Amygdala (tissue), 56 donors: ENCODE data around the gene SLC29A2.
"Not testable (repeated sequence)": the region's sequence is repeated elsewhere in the genome, so short reads cannot be mapped to it uniquely, and the experiment has no call there.

Experiments used
- DNase-seq, 56 donors: peaks; one replicate each; lab custom pipeline; 2025; lab: John Stamatoyannopoulos, UW

Gene SLC29A2

DNA sequence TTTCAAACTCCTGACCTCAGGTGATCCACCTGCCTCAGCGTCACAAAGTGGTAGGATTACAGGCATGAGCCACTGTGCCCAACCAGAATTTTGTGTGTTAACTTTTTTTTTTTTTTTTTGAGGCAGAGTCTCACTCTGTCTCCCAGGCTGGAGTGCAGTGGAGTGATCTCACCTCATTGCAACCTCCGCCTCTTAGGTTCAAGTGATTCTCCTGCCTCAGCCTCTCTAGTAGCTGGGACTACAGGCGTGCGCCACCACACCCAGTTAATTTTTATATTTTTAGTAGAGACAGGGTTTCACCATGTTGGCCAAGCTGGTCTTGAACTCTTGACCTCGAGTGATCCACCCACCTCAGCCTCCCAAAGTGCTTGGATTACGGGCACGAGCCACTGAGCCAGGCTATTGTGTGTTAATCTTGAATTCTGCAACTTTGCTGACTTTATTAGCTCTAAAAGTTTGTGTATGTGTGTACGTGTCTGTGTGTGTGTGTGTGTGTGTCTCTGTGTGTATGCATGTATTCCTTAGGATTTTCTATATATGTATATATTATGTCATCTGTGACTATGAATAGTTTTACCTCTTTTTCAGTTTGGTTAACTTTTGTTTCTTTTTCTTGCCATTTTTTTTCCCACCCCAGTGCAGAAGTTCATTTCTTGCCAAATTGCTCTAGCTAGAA, 20.9 kb downstream of the SLC29A2 start:
- DNase-seq, result not testable (repeated sequence)

DNA sequence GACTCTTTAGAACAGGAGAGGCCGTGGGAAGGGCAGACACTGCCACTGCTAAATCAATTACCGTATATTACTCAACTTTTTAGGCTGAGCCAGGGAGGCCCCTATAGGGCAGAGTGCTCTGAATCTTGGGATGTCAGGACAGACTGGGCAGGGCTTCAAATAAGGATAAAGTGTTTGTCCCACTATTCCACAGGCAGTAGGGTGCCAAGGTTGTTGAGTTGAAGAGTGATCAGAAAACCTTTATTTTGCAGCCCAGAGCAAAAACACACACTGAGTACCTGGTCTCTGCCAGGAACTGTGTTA, 22.5 kb downstream of the SLC29A2 start:
- DNase-seq, result no peak

DNA sequence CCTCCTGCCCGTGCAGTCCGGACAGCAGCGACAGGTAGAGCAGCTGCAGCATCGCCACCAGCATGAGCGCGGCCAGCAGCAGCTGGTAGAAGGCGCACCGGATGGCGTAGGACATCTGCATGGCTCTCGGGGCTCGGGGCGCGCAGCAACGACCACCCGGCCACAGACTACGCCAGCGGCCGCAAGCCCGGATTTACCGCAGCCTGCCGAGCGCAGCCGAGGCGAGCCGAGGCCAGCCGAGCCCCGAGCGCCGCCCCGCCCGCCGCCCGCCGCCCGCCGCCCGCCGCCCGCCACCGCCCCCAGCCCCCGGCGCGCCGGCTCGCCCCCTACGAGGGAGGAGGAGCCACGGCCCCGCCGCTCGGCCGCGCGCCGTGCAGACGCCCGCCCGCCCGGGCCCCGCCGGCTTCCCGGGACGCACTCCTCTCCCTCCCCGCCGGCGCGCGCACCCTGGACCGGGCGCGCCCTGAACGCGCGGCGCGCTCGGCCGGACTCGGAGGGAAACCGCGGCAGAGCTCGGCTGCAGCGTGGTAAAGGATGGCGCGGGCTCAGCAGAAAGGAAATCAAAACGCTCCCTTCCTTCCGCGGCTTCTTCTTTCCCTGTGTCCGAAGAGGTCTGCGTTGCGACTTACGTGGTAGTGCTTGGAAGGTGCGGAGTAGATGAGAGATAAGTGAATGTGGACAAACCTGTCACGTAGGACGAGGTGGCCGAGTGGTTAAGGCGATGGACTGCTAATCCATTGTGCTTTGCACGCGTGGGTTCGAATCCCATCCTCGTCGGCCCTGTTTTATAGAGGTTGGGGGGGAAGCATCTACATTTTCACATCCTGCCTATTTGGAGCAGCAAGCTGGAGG, 23.9 kb downstream of the SLC29A2 start, which contains the start of gene B4GAT1:
B4GAT1 (minus strand) TSS at position 205 of the 852 bp plus-strand sequence; CDS start at position 121, 84 bp downstream.
- peak in 53 of 56 donors; percentile 33 to 90 (median 74) for DNase-seq

DNA sequence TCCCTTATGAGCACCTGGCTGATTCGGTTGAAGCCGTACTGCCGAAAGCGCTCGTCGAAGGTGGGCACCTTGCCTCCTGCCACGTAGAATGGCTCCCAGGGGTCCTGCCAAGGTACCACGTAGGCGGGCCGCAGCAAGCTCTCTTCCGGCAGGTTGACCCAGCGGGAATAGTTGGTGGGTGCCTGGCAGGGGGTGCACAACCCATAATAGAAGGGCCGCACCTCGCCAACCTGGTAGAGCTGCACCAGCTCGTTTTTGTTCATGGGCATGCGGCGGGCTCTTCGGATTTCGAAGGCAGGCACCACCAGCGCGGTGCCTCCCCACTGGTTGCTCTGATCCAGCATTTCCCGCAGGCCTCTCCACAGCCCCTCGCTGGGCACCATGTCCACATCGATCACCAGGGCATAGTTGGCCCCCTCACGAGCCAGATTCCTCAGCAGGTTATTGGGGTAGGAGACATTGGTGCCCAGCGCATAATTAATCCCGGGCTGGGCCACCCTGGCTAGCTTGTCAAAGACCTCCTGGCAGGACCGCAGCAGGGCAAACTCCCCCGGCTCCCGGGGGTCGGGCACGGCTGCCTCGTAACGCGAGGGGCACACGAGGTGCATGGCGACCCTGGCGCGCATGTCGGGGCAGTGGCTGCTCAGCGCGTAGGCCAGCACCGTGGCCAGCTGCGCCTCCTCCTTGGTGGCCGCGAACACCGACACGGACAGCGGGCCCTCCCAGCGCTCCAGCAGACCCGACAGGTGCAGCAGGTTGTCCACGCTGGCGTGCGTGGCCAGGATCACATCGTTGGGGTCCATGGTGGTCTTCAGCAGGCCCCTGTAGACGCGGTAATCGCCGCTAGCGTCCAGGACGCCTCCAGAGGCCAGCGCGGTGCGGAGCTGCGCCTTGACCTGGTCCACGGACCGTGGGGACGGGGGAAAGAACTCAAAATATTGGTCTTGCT, 24.8 kb downstream of the SLC29A2 start:
- peak in 2 of 56 donors; percentile 35 to 54 for DNase-seq

DNA sequence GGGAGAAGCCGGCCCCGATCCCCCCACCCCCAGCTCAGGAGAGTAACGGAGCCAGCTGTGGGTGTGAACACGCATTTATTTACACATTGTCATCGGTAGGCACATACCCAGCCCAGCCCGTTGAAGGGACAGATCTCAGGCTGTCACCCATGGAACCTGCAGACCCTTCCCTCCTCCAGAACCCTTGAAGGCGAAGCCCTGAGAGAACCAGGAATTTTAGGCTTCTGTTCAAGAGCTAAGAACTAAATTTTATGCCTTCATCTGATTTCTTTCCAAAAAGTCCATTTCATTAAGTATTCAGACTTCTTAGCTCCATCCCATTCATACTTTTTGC, 26.3 kb downstream of the SLC29A2 start:
- DNase-seq, result no peak

DNA sequence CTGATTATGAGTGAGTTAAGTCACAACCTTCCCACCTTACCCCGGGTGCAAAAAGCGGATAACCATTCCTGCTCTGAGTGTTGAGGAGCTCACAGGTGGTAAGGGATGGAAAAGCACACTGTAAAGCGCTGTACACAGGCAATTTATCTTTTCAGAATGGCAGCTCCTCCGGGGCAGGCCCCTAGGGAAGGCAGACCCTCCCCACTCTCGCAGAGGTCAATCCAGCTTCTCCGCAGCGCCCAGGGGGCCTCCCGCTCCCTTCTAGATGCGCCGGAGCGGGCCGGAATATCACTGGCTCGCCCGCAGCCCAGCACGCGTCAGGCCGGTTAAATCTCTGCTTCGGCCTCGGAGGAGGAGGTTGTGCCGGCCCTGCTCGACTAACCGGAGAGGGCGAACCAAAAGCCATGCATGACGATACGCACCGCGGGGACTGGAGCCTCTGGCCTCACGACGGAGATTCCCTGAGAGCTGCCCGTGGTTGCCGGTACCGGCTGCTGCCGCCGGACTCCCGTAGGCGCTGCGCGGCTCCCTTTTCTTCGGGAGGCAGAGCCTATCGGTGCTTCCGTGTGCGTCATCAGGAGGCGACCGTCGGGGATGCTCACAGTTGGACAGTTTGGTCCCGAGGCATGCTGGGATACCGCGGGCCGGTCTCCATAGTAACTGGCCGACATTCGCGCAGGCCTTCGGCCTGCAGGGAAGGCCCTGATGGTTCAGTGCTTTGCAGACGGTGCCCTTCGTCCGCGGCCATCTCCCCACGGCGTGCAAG, 26.8 kb downstream of the SLC29A2 start, which contains the start of gene BRMS1:
BRMS1 (minus strand) TSS at position 555 of the 766 bp plus-strand sequence. CDS start 2,870 bp downstream, outside the sequence.
- DNase-seq, result peak; percentile 73 to 99 (median 94)

DNA sequence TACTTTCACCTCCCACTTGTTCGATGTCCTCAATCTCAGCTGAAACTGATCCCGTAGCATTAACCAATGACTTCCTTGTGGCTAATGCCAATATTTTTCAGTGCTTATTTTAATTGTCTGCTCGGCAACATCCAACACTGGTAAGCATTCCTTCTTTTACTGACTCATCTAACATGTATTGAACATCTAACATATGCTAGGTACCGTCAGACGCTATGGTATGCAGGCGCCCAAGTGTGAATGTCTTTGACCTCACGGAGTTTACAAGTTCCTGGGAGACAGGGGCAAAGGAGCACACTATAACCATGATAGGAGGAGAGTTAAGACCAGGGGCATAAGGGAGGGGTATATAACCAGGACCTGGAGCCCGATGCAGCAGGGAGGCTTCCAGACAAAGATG, 28.4 kb downstream of the SLC29A2 start:
- DNase-seq, result no peak

DNA sequence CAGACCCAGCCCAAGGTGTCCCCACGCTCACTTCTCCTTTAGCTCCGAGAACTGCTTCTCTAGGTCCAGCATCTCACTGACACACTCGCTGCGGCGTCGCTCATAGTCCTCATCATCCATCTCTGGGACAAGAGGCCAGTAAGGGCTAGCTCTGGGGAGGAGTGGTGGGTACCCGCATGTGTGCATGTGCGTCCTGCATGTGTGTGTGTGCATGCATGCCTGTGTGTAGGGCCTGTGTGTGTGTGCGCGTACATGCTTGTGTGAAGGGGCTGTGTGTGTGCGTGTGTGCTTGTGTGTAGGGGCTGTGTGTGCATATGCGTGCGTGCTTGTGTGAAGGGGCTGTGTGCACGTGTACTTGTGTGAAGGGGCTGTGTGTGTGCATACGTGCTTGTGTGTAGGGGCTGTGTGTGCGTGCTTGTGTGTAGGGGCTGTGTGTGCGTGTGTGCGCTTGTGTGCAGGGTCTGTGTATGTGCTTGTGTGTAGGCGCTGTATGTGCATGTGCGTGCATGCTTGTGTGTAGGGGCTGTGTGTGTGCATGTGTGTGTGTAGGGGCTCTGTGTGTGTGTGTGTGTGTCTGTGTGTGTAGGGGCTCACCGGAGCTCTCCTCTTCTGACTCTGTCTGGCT, 29.9 kb downstream of the SLC29A2 start:
- no peak for DNase-seq

DNA sequence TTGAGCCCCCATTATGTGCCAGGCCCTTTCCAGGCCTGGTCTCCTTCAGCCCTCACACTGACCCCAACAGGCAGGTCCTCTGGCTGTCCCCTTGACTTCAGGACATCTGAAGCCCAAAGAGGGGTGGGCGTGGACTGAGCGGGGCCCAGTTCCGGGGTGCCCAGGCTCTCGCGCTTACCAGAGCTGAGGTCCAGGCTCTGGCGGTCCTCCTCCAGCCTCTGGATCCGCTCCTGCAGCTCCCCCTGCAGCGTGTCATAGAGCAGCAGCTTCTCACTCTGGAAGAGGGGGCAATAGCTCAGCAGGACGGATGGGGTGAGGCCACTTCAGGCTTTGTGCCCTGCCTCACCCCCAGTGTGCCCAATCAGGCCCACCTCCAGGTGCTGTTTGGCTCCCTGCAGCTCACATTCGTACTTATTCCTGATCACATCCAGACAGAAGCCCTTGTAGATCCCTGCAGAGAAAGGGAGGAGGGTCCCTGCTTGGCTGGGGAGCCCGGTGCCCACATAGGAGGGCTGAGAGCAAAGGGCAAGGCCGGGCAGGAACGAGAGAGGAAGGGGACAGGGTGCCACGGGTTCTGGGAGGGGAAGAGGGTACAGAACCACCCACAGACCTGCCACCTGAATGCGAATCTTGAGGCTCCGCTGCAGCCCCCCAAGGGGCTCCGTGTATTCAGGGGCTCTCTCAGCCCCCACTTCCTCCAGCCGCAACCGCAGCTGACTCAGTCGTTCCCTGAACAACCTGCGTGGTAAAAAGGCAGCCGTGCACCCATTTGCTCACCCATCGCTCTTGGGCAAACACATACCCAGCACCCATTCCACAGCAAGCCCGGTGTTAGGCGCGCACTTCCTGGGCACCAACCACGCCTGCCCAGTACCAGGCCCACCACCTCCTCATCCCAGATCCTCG, 30.7 kb downstream of the SLC29A2 start:
- no peak for DNase-seq

DNA sequence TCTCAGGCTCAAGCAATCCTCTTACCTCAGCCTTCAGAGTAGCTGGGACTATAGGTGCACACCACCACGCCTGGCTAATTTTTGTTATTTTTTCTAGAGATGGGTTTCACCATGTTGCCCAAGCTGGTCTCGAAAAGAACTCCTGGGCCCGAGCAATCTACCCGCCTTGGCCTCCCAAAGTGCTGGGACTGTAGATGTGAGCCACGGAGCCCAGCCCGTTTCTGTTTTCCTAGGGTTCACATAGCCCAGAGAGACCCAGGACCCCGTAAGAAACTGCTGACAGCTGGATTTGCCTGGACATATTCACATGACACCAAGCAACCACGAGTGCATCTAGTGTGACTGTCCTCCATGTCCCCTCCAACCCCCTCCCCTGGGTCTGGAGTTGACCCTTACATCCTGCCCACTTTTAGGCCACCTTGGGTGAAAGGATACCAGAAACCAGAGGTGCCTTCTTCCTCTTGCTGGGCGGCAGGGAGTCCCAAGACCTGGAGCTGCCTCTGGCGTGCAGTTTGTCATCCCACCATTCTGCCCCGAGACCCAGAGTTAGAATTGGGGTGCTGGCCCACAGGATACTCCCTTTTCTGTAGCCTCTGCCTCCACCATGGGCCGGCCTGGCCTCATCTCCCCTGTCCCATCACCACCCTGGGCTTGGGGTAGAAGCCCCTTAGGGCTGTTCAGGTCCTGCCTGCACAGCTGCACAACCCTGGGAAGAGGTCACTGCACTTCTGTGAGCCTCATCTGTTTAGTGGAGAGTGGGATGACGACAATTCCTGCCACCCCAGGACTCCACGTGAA, 31.7 kb downstream of the SLC29A2 start:
- no peak for DNase-seq

DNA sequence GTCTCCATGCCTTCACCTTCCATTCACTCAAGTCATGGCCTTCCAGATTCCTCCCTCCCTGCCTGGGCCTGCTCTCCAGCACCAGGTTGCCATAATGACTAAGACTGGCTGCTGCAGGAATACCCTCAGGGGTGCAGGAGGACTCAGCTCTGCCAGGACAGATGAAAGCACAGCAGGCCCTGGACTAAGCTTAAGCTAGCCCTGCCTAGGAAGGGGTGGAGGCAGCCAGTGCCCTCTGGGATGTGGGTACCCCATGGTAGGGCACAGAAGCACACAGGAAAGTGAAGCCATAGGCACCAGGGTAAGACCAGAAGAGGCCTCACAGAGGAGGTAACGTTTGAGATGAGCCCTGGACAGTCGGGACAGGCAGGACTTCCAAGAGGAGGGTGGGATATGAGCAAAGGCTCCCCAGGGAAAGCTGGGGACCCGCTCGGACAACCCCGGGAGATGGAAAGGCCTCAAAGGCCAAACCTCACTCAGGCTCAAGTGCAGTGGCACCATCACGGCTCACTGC, 32.3 kb downstream of the SLC29A2 start:
- DNase-seq, result no peak

DNA sequence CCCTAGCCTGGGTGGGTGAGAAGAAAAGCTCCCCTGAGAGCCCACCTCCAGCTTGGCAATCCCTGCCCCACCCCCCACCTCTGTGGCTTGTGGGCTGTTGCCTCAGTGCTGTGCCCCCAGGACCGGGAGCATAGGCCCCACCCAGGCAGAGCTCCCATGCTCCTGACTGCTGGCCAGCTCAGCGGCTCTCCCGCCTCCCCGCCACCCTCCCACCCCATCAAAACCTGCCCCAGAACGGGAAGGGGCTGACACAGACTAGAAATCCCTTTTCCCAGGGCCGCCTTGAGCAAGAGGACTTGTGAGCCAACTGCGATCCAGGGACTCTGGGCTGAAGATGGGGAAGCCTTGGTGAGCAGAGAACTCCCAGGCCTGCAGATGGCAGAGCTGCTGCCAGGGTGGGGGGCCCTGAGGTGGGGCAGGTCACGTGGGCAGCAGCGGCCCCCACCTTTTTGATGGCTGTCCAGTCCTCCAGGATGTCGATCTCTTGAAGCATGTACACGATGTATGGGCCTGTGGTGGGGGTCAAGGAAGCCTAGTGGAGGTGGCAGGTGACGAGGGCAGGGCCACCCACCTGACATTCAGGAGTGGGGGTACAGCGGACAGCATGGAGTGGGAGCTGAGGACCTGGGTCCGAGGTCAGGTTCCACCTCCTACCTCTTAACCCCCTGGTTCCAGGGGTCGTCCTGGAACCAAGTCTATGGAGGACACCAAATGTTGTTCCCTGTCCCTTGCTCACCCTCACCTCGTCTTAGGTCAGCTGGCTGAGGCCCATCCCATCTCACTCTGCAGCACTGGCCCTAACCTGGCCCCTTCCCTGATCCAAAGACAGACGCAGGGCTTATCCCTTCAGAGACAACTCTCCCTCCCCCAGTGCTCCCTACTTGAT, 33.0 kb downstream of the SLC29A2 start:
- no peak for DNase-seq

DNA sequence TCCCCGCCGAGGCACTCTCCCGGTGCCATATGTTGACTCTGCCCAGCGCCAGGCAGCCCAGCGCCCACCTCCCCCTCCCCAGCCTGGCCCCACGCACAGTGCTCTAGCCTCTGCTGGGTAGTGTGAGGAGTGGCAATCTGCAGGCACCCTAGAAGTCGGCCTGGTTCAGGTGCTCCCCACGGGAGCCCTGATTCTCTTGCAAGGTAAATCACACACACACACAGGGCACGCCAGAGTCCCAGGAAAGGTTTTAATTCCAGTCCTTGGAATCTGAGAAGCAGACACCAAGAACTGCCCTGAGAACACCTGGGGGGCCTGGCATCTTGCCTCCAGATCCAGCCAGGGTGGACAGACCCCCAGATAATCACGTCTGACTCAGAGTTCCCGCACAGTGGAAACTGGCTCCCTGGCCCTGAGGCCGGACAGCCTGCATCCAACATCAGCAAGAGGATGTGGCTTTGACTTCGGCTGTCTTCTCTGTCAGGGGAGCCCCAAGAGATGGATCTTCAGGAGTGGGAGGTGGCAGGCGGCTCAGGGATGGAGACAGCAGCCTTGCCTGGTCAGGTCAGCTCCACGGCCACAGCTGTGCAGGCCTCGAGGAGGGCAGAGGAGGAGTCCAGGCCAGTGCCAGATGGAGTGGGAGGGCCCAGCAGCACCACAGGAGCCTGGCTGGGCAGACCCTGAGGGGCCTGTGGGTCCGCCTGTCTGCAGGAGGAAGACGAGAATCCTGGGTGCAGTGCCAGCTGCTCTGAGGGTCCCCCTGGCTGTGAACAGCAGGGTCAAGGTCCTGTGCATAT, 34.3 kb downstream of the SLC29A2 start:
- peak in 1 of 56 donors; percentile 38 for DNase-seq

DNA sequence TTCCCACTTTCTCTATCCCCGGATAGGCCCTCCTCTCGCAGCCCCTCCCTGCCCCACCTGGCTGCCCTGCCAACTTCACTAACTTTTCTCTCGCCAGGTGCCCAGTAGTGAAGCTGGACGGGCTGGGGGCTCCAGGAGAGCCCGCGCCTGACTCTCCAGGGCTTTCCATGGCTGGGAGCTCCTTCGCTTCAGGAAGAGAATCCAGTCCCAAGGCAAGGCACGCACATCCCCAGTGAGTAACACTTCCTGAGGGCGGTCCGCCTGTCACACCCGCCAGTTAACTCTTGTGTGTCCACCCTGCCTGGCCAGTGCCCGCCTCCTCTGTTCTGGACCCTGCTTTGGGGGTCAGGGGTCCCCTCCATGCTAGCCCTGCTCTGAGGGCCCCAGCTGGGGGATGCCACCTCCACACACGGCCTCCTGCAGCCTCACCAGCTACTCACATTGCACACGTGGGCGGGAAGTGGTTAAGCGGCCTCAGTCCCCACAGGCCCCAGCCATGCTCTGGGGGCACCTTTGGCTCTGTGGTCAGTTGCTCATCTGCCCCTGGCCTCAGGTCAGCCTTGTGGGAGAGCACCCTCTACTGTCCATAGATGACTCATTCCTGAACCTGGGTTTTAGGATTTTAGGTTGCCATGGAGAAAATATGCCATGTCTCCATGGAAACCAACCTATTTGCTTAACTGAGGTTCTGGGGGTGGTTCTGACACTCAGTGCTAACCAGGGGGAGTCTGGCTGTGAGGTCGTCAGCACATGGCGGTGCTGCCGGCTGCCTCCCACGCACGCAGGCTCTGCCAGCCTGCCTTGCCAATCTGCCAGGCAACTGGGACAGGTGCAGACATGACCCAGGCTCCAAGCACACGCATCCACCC, 35.1 kb downstream of the SLC29A2 start, which contains the start of gene RIN1:
RIN1 (minus strand) TSS at position 201 of the 869 bp plus-strand sequence; CDS start at position 169, 32 bp downstream.
- DNase-seq, result peak in 39 of 56 donors; percentile 8 to 86 (median 53)
